IgD-negative memory B cell (primary cell): ENCODE data around the gene CD22. TPM values are rescaled to one million over a fixed set of nuclear protein-coding genes. Genes with fewer than 3 reads are reported as not detected.

Source experiments
- H3K27ac Mint-ChIP-seq, 3 donors: one replicate each; pipeline ENCODE4 v1.8.0; 2020 to 2022; ENCODE audit warnings: mild to moderate bottlenecking in 3 of 3, mixed read lengths in 3 of 3, moderate library complexity in 1 of 3
- H3K27me3 Mint-ChIP-seq: one replicate; pipeline ENCODE4 v1.8.0; 2021; ENCODE audit warnings: mixed read lengths
- H3K36me3 Mint-ChIP-seq: one replicate; pipeline ENCODE4 v1.8.0; 2020; ENCODE audit warnings: mild to moderate bottlenecking, mixed read lengths
- H3K4me1 Mint-ChIP-seq, 3 donors: one replicate each; pipeline ENCODE4 v1.8.0; 2020 to 2022; ENCODE audit warnings: mixed read lengths in 3 of 3, mild to moderate bottlenecking in 1 of 3
- H3K4me3 Mint-ChIP-seq, 4 donors: one replicate each; pipeline ENCODE4 v1.8.0; 2020 to 2022; ENCODE audit warnings: mild to moderate bottlenecking in 4 of 4, mixed read lengths in 4 of 4, moderate library complexity in 3 of 4
- H3K9me3 Mint-ChIP-seq, 3 donors: one replicate each; pipeline ENCODE4 v1.8.0; 2020 to 2021; ENCODE audit warnings: mixed read lengths in 3 of 3, mild to moderate bottlenecking in 1 of 3
- polyA plus RNA-seq: library from polyadenylated mRNA; unstranded; fragments of 300-500 nt; fragmentation: Illumina TruSeq; gene quantifications from one replicate; pipeline ENCODE4 v1.2.3, GENCODE V29; 2021

CD22 gene
- polyA plus RNA-seq, 1 donor from 2014 or later: 494 TPM

GRCh38 chr19:35302446-35302845 lies 26.5 kb upstream of the CD22 start:
- Mint-ChIP-seq H3K9me3 (no peaks in the 10 kb centered on the region), H3K4me3 (no peak overlapping the region), H3K36me3 (no peaks in the 10 kb centered on the region), H3K4me1 (peaks cover 7 to 15% (median 11%) of the 10 kb centered on the region in 3 donors), H3K27me3 (no peaks in the 10 kb centered on the region), H3K27ac (no peak overlapping the region)

- no peaks in the 10 kb centered on the region for H3K9me3 Mint-ChIP-seq
- no peak overlapping the region for H3K4me3 Mint-ChIP-seq
- H3K4me1 Mint-ChIP-seq: peaks cover 12 to 21% (median 15%) of the 10 kb centered on the region in 3 donors
- no peak overlapping the region for H3K27ac Mint-ChIP-seq
- H3K36me3 Mint-ChIP-seq: no peaks in the 10 kb centered on the region
- H3K27me3 Mint-ChIP-seq: no peaks in the 10 kb centered on the region
Observed at GRCh38 chr19:35303357-35303915, 25.6 kb upstream of the CD22 start.

- no peaks in the 10 kb centered on the region for H3K36me3 Mint-ChIP-seq
- peaks cover 17 to 21% (median 21%) of the 10 kb centered on the region in 3 donors for H3K4me1 Mint-ChIP-seq
- H3K27me3 Mint-ChIP-seq: no peaks in the 10 kb centered on the region
- H3K4me3 Mint-ChIP-seq: no peak overlapping the region
- H3K9me3 Mint-ChIP-seq: no peaks in the 10 kb centered on the region
- H3K27ac Mint-ChIP-seq: no peak overlapping the region
Observed at GRCh38 chr19:35304036-35304435, 25.0 kb upstream of the CD22 start.

- Mint-ChIP-seq H3K27me3 (no peaks in the 10 kb centered on the region), H3K36me3 (no peaks in the 10 kb centered on the region), H3K27ac (no peak overlapping the region), H3K4me3 (peak overlapping the region in 1 of 4 donors; percentile 30), H3K9me3 (no peaks in the 10 kb centered on the region), H3K4me1 (peaks cover 18 to 22% (median 21%) of the 10 kb centered on the region in 3 donors)
Observed at GRCh38 chr19:35305181-35305580, 23.8 kb upstream of the CD22 start.

GRCh38 chr19:35306473-35307246 lies 22.3 kb upstream of the CD22 start:
- peak overlapping the region in 2 of 4 donors; percentile 22 to 81 for H3K4me3 Mint-ChIP-seq
- peak overlapping the region in 2 of 3 donors; percentile 19 to 46 for H3K27ac Mint-ChIP-seq
- no peaks in the 10 kb centered on the region for H3K27me3 Mint-ChIP-seq
- peaks cover 18 to 23% (median 22%) of the 10 kb centered on the region in 3 donors for H3K4me1 Mint-ChIP-seq
- no peaks in the 10 kb centered on the region for H3K36me3 Mint-ChIP-seq
- no peaks in the 10 kb centered on the region for H3K9me3 Mint-ChIP-seq

GRCh38 chr19:35307931-35308330 lies 21.1 kb upstream of the CD22 start:
- Mint-ChIP-seq H3K27ac (no peak overlapping the region), H3K9me3 (no peaks in the 10 kb centered on the region), H3K36me3 (no peaks in the 10 kb centered on the region)

DNA sequence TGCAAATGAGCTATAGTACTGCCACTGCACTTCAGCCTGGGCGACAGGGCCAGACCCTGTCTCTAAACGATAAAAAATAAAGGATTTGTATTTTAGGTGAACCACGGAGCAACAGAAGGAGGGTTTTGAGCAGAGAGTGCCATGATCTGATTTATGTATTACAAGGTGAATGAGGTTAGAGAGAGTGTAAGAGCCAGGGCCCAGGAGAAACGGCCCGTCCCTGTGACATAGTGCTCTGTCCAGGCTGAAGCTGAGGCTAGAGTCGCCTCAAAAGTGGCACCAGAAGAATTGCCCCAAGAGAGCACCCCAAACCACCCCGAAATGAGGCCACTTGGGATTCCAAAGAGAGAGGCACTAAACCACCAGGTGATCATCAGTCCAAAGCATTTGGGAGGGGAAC lies 20.1 kb upstream of the CD22 start:
- Mint-ChIP-seq H3K27ac (peak overlapping the region in 2 of 3 donors; percentile 9 to 71), H3K9me3 (no peaks in the 10 kb centered on the region), H3K4me1 (peaks cover 18 to 22% (median 20%) of the 10 kb centered on the region in 3 donors), H3K4me3 (peak overlapping the region in 1 of 4 donors; percentile 52), H3K27me3 (no peaks in the 10 kb centered on the region), H3K36me3 (no peaks in the 10 kb centered on the region)

More at GRCh38 chr19:35307931-35308330, 21.1 kb upstream of the CD22 start:
- Mint-ChIP-seq H3K4me3 (peak overlapping the region in 3 of 4 donors; percentile 30 to 87 (median 73)), H3K4me1 (peaks cover 18 to 23% (median 22%) of the 10 kb centered on the region in 3 donors), H3K27me3 (no peaks in the 10 kb centered on the region)

DNA sequence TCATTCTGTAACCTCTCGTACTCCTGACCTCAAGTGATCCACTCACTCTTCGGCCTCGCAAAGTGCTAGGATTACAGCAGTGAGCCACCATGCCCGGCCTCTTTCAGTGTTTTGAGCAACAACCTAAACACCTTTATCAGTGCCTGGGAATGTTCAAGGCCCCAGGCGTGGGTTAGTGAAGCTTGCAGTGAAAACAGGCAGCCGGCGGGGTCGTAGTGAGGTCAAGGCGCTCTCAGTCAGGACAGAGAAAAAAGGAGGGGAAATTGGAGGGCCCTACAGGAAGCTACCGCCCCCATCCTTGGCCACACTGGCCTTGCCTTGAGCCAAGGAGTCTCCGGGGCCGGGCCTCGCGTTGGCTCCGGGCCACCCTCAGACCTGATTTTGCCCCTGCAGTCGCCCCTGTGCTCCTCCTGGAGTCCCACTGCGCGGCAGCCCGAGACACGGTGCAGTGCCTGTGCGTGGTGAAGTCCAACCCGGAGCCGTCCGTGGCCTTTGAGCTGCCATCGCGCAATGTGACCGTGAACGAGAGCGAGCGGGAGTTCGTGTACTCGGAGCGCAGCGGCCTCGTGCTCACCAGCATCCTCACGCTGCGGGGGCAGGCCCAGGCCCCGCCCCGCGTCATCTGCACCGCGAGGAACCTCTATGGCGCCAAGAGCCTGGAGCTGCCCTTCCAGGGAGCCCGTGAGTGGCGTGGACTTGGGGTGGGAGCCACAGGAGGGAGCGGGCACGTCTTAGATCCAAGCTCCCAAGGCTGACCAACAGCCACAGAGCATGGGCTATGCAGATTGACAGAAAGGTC lies 19.3 kb upstream of the CD22 start:
- Mint-ChIP-seq H3K4me3 (peak overlapping the region in 2 of 4 donors; percentile 8 to 22), H3K4me1 (peaks cover 20 to 23% (median 22%) of the 10 kb centered on the region in 3 donors), H3K9me3 (no peaks in the 10 kb centered on the region), H3K27me3 (no peaks in the 10 kb centered on the region), H3K36me3 (no peaks in the 10 kb centered on the region), H3K27ac (no peak overlapping the region)

DNA sequence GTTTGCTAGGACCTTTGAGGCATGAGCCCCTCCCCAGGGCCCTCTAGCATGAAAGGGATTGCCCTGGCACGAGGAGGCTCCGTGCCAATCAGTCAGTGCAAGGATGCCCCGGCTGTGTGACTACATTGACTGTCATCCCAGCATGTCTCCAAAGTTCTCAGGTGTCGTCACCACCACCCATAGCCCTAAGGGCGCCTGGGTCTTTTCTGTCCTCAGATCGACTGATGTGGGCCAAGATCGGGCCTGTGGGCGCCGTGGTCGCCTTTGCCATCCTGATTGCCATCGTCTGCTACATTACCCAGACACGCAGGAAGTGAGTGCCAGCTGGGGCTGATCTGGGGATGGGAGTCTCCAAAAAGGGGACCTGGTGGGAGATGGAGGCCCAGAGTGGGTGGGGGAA lies 18.7 kb upstream of the CD22 start:
- Mint-ChIP-seq H3K4me1 (peaks cover 18 to 23% (median 22%) of the 10 kb centered on the region in 3 donors), H3K9me3 (no peaks in the 10 kb centered on the region), H3K27ac (no peak overlapping the region), H3K4me3 (peak overlapping the region in 1 of 4 donors; percentile 27), H3K27me3 (no peaks in the 10 kb centered on the region), H3K36me3 (no peaks in the 10 kb centered on the region)

GRCh38 chr19:35310811-35311465 lies 18.0 kb upstream of the CD22 start:
- Mint-ChIP-seq H3K27me3 (no peaks in the 10 kb centered on the region), H3K4me3 (no peak overlapping the region), H3K9me3 (no peaks in the 10 kb centered on the region), H3K4me1 (peaks cover 18 to 26% (median 23%) of the 10 kb centered on the region in 3 donors), H3K27ac (no peak overlapping the region), H3K36me3 (no peaks in the 10 kb centered on the region)

- no peaks in the 10 kb centered on the region for H3K27me3 Mint-ChIP-seq
- H3K27ac Mint-ChIP-seq: no peak overlapping the region
- H3K9me3 Mint-ChIP-seq: no peaks in the 10 kb centered on the region
- H3K36me3 Mint-ChIP-seq: no peaks in the 10 kb centered on the region
- H3K4me3 Mint-ChIP-seq: peak overlapping the region in 1 of 4 donors; percentile 17
- H3K4me1 Mint-ChIP-seq: peaks cover 15 to 24% (median 18%) of the 10 kb centered on the region in 3 donors
Observed at GRCh38 chr19:35311901-35312665, 16.9 kb upstream of the CD22 start.

DNA sequence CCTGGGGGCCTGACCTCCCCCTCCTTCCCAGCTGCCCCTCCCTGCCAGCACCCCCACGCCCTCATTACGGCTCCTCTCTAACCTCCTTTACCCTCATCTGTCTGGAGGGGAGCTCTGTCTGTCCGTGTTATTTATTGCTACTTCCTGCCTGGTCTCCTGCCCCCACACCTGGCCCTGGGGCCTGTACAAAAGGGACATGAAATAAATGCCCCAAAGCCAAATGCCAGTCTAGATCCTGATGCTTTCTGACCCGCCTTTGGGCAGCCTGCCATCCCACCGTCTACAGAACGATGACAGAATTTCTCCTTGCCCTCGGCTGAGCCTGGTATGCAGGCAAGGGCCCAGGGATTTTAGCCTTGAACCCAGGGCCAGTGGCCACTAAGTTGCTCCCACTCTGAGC lies 15.4 kb upstream of the CD22 start:
- no peak overlapping the region for H3K27ac Mint-ChIP-seq

GRCh38 chr19:35314031-35314430 lies 15.0 kb upstream of the CD22 start:
- Mint-ChIP-seq H3K36me3 (no peaks in the 10 kb centered on the region), H3K27ac (no peak overlapping the region), H3K27me3 (no peaks in the 10 kb centered on the region), H3K9me3 (no peaks in the 10 kb centered on the region), H3K4me3 (peak overlapping the region in 2 of 4 donors; percentile 2 to 81), H3K4me1 (peaks cover 21 to 22% (median 21%) of the 10 kb centered on the region in 3 donors)

More for the DNA sequence above, 15.4 kb upstream of the CD22 start:
- no peaks in the 10 kb centered on the region for H3K36me3 Mint-ChIP-seq
- H3K4me1 Mint-ChIP-seq: peaks cover 16 to 22% (median 21%) of the 10 kb centered on the region in 3 donors
- no peaks in the 10 kb centered on the region for H3K9me3 Mint-ChIP-seq
- no peak overlapping the region for H3K4me3 Mint-ChIP-seq
- H3K27me3 Mint-ChIP-seq: no peaks in the 10 kb centered on the region
